Measurements from ENCODE around the gene PIGU.

The PIGU gene

DNA sequence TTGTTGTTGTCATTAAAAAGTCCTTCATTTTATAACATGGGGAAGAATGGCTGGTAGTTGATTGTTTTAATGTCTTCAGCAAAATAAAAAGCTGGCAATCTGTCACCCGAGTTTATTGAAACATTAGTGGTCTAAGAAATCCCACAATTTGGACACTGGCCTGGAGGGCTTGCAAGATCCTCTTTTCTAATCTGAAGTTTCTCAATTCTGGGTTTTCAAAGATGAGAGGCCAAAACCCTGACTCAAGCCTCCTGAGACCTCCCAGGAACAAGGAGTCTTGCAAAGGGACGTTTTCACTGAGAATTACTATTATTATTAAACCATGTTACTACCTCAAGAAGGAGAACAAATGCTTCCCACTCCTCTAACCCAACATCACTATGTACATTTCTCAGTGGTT is 98.9 kb downstream of the PIGU start:
- DNase-seq = peak; percentile 88 to 98 (median 96)

GRCh38 chr20:34577061-34577460 is 99.8 kb downstream of the PIGU start:
- peak; percentile 32 to 66 (median 52) for DNase-seq

DNA sequence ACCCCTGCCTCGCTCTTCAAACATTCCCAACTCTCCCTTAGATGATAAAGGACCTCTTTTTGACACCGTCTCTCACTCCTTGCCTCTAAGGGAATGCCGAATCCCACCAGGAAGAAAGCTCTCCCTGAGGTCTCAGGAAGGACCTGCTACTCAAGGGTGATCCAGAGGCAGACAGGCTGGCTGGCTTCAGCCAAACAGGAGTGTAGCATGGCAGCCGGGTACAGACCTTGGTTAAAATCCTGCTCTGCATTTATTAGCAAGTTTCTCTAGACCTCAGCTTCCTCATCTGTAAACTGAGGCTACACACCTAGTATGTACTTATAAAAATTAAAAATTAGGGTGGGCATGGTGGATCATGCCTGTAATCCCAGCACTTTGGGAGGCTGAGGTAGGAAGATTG is 101.1 kb downstream of the PIGU start:
- DNase-seq = no peak

GRCh38 chr20:34575271-34575670 is 101.6 kb downstream of the PIGU start:
- DNase-seq = no peak

GRCh38 chr20:34574861-34575260 is 102.0 kb downstream of the PIGU start:
- DNase-seq = no peak

DNA sequence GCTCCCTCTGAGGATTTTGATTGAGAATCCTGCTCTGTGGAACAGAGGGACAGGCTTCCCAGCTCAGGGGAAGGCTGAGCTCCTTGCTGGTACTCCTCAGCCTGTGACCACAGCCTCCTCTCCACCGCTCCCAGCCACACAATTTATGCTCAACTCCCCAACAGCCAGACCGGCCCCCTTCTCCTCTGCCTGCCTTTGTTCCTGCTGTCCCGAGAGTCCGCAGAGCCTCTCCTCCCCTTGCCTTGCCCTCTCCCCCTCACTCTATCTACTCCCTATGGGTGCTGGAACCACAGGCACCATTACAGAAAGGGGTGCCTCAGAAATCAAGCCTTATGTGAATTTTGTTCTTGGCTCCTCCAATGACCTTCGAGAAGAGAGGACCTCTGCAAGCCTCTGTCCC is 102.5 kb downstream of the PIGU start:
- no peak for DNase-seq

DNA sequence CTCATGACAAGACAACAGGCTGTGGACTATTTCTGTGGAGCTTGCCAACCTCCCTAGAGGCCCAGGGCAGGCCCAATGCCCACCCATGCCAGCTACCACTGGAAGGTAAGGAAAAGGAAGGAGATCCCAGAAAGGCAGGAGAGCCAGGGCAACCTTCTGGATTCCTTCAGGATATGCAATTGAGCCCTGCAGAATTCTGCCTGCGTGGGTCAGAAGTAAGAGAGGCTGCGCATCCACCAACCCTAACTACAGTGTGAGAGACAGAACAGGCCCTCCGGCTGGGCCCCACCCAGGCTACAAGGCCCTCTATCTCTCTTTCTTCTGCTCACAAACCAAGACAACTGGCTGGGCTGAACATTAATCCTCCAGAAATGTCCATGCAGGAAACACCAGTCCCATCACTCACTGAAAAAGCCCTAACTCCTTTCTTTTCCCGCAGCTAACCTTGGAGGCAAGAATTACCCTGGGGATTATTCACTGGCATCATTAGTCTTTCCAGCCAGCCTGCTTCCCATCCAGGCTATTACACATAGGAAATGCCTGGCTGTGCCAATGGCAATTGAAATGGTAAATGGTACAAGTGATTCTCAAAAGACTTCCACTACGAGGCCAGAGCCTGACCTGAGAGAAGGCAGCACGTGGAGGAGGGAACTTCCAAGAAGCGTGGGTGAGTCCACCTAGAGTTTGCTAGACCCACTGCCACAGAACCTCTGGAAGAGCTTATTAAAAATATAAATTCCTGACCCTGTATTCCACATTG is 103.2 kb downstream of the PIGU start:
- peak; percentile 67 to 87 (median 73) for DNase-seq

DNA sequence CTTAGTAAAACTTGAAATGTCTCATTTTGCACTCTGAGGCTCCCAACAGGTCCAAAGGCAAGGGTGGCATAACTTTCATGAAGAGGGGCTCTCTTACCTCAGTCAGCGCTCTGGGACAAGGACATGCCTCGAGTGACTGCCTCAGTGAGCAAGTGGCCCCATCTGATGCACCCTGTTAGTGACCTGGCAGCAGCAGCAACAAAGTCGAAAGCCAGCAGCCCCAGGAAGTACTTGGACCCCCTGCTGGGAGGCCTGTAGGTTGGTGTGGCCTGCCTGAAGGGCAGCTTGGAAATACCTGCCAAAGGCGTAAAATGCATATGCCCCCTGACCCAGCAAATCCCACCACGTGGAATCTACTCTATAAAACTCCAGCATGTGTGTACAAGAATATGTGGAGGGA is 105.1 kb downstream of the PIGU start:
- no peak for DNase-seq

DNA sequence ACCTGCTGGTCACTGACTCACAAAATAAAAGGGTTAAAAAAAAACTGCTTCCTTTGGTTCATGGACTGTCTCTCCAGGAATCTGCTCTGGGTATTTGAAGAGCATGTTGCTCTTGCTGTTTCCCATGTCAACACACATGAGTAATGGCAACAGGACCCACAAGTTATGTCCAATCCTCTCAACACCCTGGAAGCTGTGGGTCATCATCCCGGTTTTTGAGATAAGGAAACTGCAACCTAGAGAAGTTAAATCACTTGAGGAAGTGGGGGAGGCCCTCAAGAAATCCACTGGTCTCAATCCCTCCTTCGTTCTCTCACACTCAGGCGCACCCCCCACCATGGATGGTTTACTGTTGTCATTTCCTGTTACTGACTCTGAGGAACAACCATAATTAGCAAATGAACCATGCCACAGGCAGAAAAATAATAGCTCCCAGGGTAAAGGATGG is 106.0 kb downstream of the PIGU start:
- DNase-seq = peak; percentile 94 to 99 (median 97)

- peak; percentile 31 to 65 (median 59) for DNase-seq
Observed at GRCh38 chr20:34569598-34569997, 107.3 kb downstream of the PIGU start.

GRCh38 chr20:34567892-34568865 is 108.7 kb downstream of the PIGU start:
- no peak for DNase-seq

- DNase-seq = no peak
Observed at GRCh38 chr20:34566978-34567891, 109.7 kb downstream of the PIGU start.

DNA sequence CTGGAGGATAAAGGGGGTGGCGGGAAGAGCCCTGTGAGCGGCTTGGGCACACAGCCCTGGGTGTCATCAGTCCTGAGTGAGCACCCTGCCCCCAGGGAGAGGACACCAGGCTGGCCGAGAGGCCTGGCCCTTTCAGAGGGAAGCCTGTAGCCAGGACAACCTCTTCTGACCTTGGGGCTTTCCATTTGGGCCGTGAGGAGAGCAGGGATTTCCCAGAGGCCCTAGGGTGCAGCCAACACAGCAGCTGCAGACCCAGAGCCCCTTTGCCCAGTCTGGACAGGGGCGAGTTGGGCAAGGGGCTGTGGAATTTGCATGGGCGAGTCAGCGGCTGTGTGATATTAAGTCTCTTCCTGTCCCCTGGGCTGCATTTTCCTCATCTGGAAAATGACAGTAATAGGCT is 112.1 kb downstream of the PIGU start:
- peak; percentile 70 to 87 (median 85) for DNase-seq

DNA sequence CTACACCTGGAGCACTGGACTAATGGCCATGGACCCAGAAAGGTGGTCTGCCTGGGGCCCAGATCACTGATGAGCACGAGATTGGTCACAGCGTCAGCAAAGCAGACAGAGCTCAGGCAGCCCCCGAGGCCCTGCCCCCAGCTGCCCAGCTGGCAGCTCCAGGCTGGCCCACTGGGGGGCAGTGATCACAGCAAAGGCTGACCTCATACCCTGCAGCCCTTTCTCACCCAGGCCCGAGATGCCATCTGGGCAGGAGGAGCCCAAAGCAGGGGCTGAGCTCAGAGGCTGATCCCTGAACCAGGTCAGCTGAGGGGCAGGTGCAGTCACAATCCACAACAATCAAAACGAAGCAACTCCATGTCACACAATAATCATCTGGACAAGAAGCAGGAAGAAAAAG is 114.3 kb downstream of the PIGU start:
- DNase-seq = peak; percentile 60 to 77 (median 67)

DNA sequence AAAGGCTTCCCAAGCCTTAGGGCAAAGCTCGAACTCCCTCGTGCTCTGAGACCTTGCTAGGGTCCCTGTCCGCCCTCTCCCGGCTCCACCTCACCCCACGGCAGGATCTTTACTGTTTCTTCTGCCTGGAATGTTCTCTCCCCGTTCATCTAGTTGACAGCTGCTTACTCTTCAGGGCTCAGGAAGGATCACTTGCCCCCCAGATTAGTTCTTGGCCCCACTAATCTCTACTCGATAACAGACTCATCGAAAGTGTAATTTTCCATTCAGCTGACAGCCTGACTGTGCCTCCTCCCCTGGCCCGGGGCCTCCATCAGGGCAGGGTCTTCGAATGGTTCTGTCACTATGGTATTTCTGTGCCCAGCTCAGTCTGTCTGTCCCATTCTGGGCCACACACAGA is 115.2 kb downstream of the PIGU start:
- no peak for DNase-seq

DNA sequence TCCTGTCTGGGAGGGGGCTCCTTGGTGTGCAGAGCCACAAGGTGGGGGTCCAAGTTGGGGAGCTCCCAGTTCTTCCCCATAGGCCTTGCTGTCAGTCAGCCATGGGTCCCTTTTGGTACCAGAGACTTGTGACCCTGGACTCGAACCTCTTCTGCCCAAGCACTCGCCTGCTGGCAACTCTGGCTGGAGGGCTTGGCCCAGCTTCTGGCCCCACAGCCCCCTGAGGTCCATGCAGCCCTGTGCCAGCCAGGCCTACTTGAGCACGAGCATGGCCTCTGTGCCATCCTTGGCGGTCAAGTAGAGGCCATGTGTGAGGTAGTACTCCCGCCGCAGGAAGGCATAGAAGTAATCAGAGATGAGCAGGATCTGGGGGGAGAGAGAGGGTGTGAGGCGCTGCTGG is 116.3 kb downstream of the PIGU start:
- no peak for DNase-seq

GRCh38 chr20:34560141-34560523 is 116.8 kb downstream of the PIGU start:
- DNase-seq = no peak

DNA sequence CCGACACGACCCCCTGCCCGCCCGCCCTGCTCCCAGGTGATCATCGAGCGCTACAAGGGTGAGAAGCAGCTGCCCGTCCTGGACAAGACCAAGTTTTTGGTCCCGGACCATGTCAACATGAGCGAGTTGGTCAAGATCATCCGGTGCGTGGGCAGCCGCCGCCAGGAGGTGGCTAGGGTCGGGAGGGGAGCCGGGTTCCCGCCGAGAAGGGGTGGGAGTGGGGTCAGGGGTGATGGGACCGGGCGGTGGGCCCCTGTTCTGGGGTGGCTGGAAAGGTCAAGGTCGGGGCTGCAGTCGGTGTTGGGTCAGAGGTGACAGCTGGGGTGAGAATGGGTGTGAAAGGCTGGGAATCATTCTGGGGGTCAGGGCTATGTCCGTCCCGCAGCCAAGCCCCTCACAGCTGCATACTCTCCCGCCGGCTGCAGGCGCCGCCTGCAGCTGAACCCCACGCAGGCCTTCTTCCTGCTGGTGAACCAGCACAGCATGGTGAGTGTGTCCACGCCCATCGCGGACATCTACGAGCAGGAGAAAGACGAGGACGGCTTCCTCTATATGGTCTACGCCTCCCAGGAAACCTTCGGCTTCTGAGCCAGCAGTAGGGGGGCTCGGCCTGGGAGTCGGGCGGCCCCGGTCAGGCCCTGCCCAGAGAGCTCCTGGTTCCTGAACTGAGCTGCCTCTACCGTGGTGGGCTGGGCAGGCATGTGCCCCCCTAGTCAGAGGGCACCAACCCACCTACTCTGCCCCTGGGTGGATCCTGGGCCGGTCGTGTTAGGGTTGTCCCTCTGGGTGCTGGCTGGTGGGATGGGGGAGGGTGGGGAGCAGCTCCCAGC is 117.4 kb downstream of the PIGU start:
- no peak for DNase-seq

DNA sequence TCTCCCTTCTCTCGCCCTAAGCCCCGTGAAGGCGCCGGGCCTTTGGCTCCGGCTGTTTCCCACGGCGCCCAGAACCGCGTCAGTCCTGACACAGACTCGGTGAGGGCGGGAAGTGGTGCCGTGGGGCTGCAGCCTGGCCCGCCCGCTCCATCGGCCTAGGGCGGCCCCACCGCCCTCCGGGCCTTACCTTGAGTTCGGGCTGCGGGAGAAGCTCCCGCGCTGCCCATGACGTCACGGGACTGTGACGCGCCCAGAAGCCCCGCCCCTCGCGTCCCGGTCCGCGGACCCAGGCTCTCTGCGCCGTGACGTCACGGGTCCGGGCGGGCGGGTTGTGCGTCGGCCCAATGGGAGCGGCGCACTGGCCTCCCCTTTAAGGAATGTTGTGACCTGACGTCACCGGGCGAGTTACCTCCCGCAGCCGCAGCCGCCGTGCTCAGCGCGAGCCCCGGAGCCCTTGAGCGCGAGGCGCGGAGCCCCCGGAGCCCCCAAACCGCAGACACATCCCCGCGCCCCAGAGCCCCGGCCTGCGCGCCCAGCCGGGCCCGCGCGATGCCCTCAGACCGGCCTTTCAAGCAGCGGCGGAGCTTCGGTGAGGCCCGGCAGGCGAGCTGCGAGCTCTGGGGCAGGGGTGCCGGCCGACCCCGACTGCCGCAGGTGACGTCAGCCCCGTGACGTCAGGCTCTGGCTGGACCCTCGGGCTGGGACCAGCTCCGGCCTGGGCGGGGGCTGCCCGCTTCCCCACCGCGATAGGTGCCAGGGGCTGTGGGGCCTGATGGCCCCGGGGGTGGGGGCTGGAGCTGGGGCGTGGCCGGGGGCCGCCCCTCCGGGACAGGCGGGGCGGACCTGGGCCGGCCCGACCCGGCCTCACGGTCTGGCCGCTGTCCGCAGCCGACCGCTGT is 118.3 kb downstream of the PIGU start, which contains the start of gene MAP1LC3A:
MAP1LC3A (plus strand) TSS at position 399 of the 899 bp plus-strand sequence; CDS start at position 550, 151 bp downstream.
- peak; percentile 97 to 99 (median 98) for DNase-seq

DNA sequence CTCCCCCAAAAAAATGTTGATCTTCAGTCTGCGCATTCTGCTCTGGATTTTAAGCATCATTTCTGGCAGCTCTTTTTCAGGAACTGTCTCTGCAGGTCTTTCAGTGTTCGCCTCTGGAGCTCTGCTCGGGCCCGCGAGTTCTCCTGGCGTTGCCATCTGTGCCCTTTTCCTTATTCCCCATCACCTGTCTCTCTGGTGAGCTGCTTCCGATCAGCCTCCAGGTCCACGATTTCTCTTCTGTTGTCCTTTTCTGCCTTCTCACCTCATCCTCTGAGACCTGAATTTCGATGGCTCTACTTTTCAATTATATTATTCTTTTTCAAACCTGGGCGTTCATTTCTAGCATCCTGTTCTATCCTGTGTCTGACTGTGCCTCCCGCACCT is 119.0 kb downstream of the PIGU start:
- DNase-seq = no peak
